Measurements from ENCODE around the gene ELMO1. TPM values are rescaled to one million over a fixed set of nuclear protein-coding genes. Genes with fewer than 3 reads are reported as not detected.
A peak's percentile ranks its signal among the peaks of the same experiment; 100 is the strongest.

ELMO1 gene
- total and polyA plus RNA-seq, 12 donors: 7.5 to 46.8 (median 14.9) TPM

DNA sequence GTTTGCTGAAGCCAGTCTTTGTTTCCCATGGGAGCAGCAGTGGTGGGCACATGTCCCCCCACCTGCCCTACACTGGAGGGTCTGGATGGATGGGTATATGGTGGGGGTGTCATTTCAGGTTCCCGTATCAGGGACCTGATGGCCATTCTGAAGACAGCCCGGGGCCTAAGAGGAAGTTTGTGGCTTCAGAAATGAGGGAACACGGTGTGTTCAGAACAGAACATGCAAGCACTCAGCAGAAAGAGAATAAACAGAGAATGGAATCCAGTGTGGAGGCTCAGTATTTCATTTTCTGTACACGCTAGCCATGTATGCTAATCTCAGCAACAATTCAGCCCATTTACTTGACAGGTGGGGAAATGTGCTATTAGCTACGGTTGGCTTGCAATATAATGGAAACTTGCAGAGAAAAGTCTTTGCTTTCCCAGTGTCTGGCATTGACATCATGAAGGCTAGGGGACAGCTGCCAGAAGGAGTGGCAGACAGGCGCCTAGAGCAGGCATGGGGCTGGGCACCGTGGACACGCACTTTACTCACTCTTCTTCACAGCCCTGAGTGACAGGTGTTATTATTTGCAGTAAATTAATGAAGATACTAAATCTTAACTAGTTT lies 98.6 kb downstream of the ELMO1 start:
- TF ChIP-seq CTCF (IDR thresholded peaks at IDR 0.05): no peak
- no peak for TF ChIP-seq POLR2A (IDR thresholded peaks at IDR 0.05)
- 69 to 82% (median 75%) methylated on average over 8 of the region's 8 CpGs for WGBS, 4 donors
- intact Hi-C loops (cut with DNase I): no loop called here

DNA sequence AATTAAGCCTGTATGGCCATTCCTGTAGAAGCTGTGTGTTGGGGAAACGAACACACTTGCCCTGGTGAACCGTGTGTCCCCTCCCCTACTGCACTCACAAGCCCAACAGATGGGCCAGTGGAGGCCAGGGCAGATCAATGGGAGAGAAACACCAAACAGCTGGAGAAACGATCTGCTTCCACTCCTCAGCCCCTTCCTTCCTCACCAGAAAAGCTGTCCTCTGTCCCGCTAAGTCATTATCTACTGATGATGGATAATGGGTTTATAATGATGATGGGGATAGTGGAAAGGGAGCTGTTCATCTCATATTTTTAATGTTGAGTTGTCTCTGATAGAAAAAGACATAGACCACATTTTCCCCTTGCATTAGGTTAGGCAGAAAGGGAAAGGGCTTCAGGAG lies 99.7 kb downstream of the ELMO1 start:
- intact Hi-C loops (cut with DNase I): no loop called here
- no peaks in the 10 kb centered on the region for H3K36me3 ChIP-seq (replicated peaks in 1 of 2)
- H3K27me3 ChIP-seq: no peaks in the 10 kb centered on the region
- DNase-seq: no peak
- TF ChIP-seq POLR2A (IDR thresholded peaks at IDR 0.05) (no peak), CTCF (IDR thresholded peaks at IDR 0.05) (no peak)
- no peaks in the 10 kb centered on the region for H3K9me3 ChIP-seq (replicated peaks in 1 of 3)
- no peak overlapping the region for H3K4me3 ChIP-seq
- no peak overlapping the region for H3K27ac ChIP-seq
- WGBS, 4 donors: 60 to 77% (median 69%) methylated on average over 4 of the region's 4 CpGs
- H3K4me1 ChIP-seq (replicated peaks in 1 of 2): peaks cover 0 to 7% of the 10 kb centered on the region in 2 donors

More for the DNA sequence above, 98.6 kb downstream of the ELMO1 start:
- Histone ChIP-seq H3K4me1 (replicated peaks in 1 of 2) (peaks cover 2 to 16% of the 10 kb centered on the region in 2 donors), H3K27me3 (no peaks in the 10 kb centered on the region), H3K36me3 (replicated peaks in 1 of 2) (no peaks in the 10 kb centered on the region), H3K4me3 (peak overlapping the region in 1 of 4 donors; percentile 15), H3K9me3 (replicated peaks in 1 of 3) (no peaks in the 10 kb centered on the region), H3K27ac (peak overlapping the region in 1 of 5 donors; percentile 58)
- peak in 1 of 7 donors; percentile 4 for DNase-seq

GRCh38 chr7:37346761-37347160 lies 101.9 kb downstream of the ELMO1 start:
- no peaks in the 10 kb centered on the region for H3K9me3 ChIP-seq (replicated peaks in 1 of 3)
- H3K27ac ChIP-seq: no peak overlapping the region
- intact Hi-C loops (cut with DNase I): no loop called here
- no peaks in the 10 kb centered on the region for H3K4me1 ChIP-seq (replicated peaks in 1 of 2)
- no peaks in the 10 kb centered on the region for H3K36me3 ChIP-seq (replicated peaks in 1 of 2)
- WGBS, 4 donors: 77 to 83% (median 78%) methylated on average over 3 of the region's 3 CpGs
- TF ChIP-seq CTCF (IDR thresholded peaks at IDR 0.05): no peak
- no peak for TF ChIP-seq POLR2A (IDR thresholded peaks at IDR 0.05)
- no peaks in the 10 kb centered on the region for H3K27me3 ChIP-seq
- DNase-seq: no peak
- no peak overlapping the region for H3K4me3 ChIP-seq

- no peak overlapping the region for H3K4me3 ChIP-seq
- no peaks in the 10 kb centered on the region for H3K4me1 ChIP-seq (replicated peaks in 1 of 2)
- whole genome bisulfite sequencing, 4 donors: 69 to 78% (median 74%) methylated on average over 9 of the region's 9 CpGs
- TF ChIP-seq CTCF (IDR thresholded peaks at IDR 0.05) (no peak), POLR2A (IDR thresholded peaks at IDR 0.05) (no peak)
- DNase-seq: no peak
- no peaks in the 10 kb centered on the region for H3K36me3 ChIP-seq (replicated peaks in 1 of 2)
- H3K27ac ChIP-seq: no peak overlapping the region
- H3K9me3 ChIP-seq (replicated peaks in 1 of 3): no peaks in the 10 kb centered on the region
- H3K27me3 ChIP-seq: no peaks in the 10 kb centered on the region
- intact Hi-C loops (cut with DNase I): no loop called here
Observed at GRCh38 chr7:37344886-37345579, 103.6 kb downstream of the ELMO1 start.

Data from adrenal gland (tissue), 12 donors.